GM12892 (cell line): ENCODE results near the gene GEMIN7.

Experiments used
- DNase-seq: peaks from one replicate; pipeline ENCODE4 v3.0.0; 2011; ENCODE audit not compliant: insufficient read length
- FAIRE-seq: peaks from 2 replicates; lab custom pipeline; 2011; peaks lifted over from hg19 to GRCh38; lab: Jason Lieb, UNC
- POLR2A ChIP-seq: IDR thresholded peaks from 2 replicates; pipeline ENCODE4 v1.6.1; 2011; ENCODE audit warnings: low read depth, low read length, control low read depth
- POLR2AphosphoS5 ChIP-seq: IDR thresholded peaks from 2 replicates; pipeline ENCODE4 v1.6.1; 2011; ENCODE audit warnings: low read depth, low read length, control low read depth
- TAF1 ChIP-seq: IDR thresholded peaks from 2 replicates; pipeline ENCODE4 v1.6.1; 2011; ENCODE audit warnings: low read depth, mild to moderate bottlenecking, control low read depth, low read length, borderline replicate concordance

The GEMIN7 gene

GRCh38 chr19:45123440-45123850 is 44.4 kb downstream of the GEMIN7 start:
- FAIRE-seq (no peak), DNase-seq (no peak)
- TF ChIP-seq TAF1 = no peak
- no peak for TF ChIP-seq POLR2A
- no peak for TF ChIP-seq POLR2AphosphoS5

- FAIRE-seq (no peak), DNase-seq (no peak)
Observed at GRCh38 chr19:45124021-45124420, 45.0 kb downstream of the GEMIN7 start.

GRCh38 chr19:45125360-45125759 is 46.3 kb downstream of the GEMIN7 start:
- FAIRE-seq (no peak), DNase-seq (no peak)
- no peak for TF ChIP-seq POLR2A
- TF ChIP-seq TAF1 = no peak
- TF ChIP-seq POLR2AphosphoS5 = no peak

More at GRCh38 chr19:45124021-45124420, 45.0 kb downstream of the GEMIN7 start:
- TF ChIP-seq POLR2AphosphoS5 (no peak), POLR2A (no peak)

- FAIRE-seq = peak; percentile 88
- TF ChIP-seq TAF1 (no peak), POLR2AphosphoS5 (no peak), POLR2A (no peak)
- no peak for DNase-seq
Observed at GRCh38 chr19:45125975-45126493, 47.0 kb downstream of the GEMIN7 start.

GRCh38 chr19:45126654-45127053 is 47.6 kb downstream of the GEMIN7 start:
- no peak for TF ChIP-seq TAF1
- no peak for FAIRE-seq
- no peak for DNase-seq

- DNase-seq (no peak), FAIRE-seq (no peak)
- no peak for TF ChIP-seq POLR2A
- TF ChIP-seq TAF1 = no peak
- no peak for TF ChIP-seq POLR2AphosphoS5
Observed at GRCh38 chr19:45128146-45128545, 49.1 kb downstream of the GEMIN7 start.

GRCh38 chr19:45128806-45129205 is 49.7 kb downstream of the GEMIN7 start:
- TF ChIP-seq POLR2A (no peak), POLR2AphosphoS5 (no peak), TAF1 (no peak)
- no peak for DNase-seq
- FAIRE-seq = no peak

- FAIRE-seq (no peak), DNase-seq (no peak)
- TF ChIP-seq POLR2A (no peak), TAF1 (no peak), POLR2AphosphoS5 (no peak)
Observed at GRCh38 chr19:45130236-45130635, 51.2 kb downstream of the GEMIN7 start.

GRCh38 chr19:45130888-45131615 is 52.0 kb downstream of the GEMIN7 start:
- TF ChIP-seq POLR2AphosphoS5 (no peak), POLR2A (no peak), TAF1 (no peak)
- FAIRE-seq (no peak), DNase-seq (no peak)

- DNase-seq = no peak
- TF ChIP-seq POLR2A (no peak), POLR2AphosphoS5 (no peak), TAF1 (no peak)
- FAIRE-seq = no peak
Observed at GRCh38 chr19:45133661-45134060, 54.6 kb downstream of the GEMIN7 start.

GRCh38 chr19:45135176-45135885 is 56.3 kb downstream of the GEMIN7 start:
- FAIRE-seq (no peak), DNase-seq (no peak)
- TF ChIP-seq POLR2A = no peak
- TF ChIP-seq POLR2AphosphoS5 = no peak
- TF ChIP-seq TAF1 = no peak
